HuH-7 (cell line): ENCODE measurements around the gene RILPL1.
"Not testable (repeated sequence)": the region's sequence is repeated elsewhere in the genome, so short reads cannot be mapped to it uniquely, and the experiment has no call there.

Source experiments
- DNase-seq: peaks from one replicate; pipeline ENCODE4 v3.0.0; 2011; ENCODE audit warnings: low spot score

RILPL1 gene

GRCh38 chr12:123494124-123494851, 39.2 kb downstream of the RILPL1 start:
- no peak for DNase-seq

DNA sequence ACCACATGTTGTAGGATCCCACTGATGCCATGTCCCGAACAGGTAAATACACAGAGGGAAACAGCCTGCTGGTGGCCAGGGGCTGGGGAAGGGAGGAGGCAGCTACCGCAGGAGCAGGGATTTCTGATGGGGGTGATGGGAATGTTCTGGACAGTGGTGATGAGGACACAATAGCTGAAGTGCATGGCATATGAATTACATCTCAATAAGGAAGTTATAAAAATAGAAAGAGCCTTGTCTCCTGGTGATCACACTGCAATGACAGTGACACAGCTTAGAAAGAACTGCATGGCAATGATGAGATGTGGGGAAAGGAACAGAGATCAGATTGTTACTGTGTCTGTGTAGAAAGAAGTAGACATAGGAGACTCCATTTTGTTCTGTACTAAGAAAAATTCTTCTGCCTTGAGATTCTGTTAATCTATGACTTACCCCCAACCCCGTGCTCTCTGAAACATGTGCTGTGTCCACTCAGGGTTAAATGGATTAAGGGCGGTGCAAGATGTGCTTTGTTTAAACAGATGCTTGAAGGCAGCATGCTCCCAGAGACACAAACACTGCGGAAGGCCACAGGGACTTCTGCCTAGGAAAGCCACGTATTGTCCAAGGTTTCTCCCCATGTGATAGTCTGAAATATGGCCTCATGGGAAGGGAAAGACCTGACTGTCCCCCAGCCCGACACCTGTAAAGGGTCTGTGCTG, 41.0 kb downstream of the RILPL1 start:
- not testable (repeated sequence) for DNase-seq

GRCh38 chr12:123491481-123491880, 42.0 kb downstream of the RILPL1 start:
- DNase-seq = no peak

GRCh38 chr12:123491056-123491455, 42.5 kb downstream of the RILPL1 start:
- DNase-seq = no peak

- no peak for DNase-seq
Observed at GRCh38 chr12:123490089-123490488, 43.4 kb downstream of the RILPL1 start.

- no peak for DNase-seq
Observed at GRCh38 chr12:123489580-123489979, 43.9 kb downstream of the RILPL1 start.

DNA sequence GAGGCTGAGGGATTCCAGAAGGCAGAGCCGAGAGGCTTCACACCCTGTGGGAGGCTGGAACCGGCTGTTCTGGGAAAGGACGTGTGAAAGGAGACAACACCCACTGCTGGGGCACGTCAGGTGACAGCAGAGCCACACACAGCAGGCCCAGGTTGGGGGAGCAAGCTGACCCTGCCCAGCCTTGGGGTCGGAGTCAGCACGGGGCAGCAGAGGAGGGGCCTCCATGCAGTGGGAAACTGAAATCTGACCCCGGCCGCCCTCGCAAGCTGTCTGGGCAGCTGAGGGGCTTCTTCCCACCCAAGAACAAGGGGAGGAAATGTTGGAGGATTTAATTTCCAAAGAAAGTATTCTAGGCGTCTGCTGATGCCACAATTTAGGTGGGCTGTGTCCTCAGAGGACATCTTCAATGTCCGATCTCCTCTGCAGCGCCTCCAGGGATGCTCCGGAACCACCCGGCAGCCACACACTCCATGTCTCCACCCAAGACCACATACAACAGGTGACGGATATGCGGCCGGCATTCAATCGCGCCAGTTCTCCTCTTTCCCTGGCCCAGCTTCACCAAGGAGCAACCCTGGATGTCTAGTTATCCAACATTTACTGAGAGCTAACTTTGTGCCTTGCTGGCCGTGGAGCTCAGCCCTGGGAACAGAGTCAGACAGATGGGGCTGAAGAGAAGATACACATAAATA, 44.8 kb downstream of the RILPL1 start:
- DNase-seq = no peak

DNA sequence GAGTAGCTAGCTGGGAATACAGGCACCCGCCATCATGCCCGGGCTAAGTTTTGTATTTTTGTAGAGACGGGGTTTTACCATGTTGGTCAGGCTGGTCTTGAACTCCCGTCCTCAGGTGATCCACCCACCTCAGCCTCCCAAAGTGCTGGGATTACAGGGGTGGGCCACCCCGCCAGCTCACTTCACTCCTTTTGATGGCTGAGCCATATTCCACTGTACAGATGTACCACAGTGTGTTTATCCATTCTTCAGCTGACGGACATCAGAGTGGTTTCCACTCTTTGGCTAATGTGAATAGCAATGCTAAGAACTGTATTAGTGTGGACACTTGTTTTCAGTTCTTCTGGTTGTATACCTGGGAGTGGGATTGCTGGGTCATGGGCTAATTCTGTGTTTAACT, 46.1 kb downstream of the RILPL1 start:
- DNase-seq = no peak

DNA sequence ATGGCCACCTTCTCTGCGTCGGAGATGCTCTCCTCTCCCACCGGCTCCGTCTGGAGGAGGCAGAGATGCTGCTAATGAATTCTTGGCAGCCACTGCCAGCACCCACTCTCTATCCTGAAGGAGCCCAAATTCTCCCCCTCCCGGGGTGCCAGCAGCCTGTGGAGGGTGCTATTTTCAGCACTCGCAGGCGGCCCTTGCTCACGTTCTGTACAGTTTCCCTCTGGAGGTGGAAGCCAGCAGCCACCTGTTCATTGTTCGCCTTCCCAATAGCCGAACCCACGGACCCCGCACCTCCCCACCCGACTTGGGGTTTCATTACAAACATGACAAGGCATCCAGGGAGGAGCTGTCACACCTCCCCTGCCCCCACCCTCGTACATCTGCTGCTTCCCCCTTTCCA, 47.8 kb downstream of the RILPL1 start:
- DNase-seq = no peak

DNA sequence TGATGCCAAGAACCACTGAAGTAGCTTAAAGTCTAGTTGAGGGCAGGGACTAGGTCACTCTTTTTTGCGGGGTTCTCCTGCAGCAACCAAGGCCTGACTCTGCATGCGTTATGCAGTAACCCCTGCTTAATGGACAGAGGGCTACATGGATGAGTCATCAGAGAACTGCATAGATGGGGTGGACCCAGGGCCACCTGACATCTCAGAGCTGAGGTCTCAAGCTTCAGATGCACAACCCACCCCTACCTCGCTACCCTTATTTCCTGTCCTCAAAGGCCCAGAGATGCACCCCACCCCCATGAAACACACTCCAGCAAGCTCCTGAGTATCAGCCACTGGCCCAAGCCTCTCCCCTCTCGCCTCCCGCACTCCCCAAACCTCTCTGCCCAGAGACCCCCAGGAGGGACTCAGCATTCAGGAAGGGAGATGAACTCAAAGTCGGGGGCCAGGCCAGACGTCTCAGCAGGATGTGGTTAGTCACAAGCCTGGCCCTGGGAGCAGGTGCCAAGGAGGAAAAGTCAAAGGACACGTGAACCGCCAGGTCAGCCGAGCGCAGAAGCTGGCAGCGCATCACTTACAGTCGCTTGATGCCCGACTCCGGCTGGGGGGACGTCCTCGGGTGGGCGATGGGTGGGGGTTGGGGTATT, 49.8 kb downstream of the RILPL1 start:
- DNase-seq = no peak

GRCh38 chr12:123482876-123483275, 50.6 kb downstream of the RILPL1 start:
- DNase-seq = no peak

- DNase-seq = not testable (repeated sequence)
Observed at GRCh38 chr12:123481251-123481650, 52.3 kb downstream of the RILPL1 start.

- no peak for DNase-seq
Observed at GRCh38 chr12:123479442-123480180, 53.9 kb downstream of the RILPL1 start.

DNA sequence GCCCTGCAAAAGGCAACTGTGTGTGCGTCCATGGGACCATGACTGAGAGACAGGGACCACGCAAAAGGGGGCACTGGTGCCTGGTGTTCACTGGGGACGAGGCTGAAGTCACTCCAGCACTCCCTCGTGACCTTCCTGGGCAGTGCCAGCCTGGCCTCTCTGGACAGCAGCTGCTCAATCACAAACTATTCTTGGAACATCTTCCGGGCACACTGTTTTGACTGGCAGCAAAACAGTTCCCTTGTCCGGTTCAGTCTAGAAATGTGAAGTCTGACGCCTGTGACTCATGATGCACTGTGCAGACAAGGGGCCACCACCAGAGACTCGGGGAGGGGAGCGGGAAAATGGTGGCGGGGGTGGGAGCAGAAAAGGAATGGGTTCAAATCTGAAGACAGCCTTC, 54.8 kb downstream of the RILPL1 start:
- DNase-seq = no peak

DNA sequence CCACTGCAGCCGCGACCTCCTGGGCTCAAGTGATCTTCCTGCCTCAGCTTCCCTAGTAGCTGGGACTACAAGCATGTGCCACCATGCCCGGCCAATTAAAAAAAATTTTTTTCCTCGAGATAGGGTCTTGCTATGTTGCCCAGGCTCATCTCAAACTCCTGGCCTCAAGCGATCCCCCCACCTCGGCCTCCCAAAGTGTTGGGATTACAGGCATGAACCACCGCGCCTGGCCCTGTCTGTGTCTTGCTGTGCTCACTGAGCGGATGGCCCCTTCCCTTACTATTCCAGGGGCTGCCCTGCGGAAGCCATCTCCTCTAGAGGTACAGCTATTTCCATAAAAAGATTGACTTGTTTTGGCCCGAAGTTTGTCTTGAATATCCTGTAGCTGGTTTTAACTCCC, 55.5 kb downstream of the RILPL1 start:
- no peak for DNase-seq

- no peak for DNase-seq
Observed at GRCh38 chr12:123475246-123475703, 58.2 kb downstream of the RILPL1 start.

DNA sequence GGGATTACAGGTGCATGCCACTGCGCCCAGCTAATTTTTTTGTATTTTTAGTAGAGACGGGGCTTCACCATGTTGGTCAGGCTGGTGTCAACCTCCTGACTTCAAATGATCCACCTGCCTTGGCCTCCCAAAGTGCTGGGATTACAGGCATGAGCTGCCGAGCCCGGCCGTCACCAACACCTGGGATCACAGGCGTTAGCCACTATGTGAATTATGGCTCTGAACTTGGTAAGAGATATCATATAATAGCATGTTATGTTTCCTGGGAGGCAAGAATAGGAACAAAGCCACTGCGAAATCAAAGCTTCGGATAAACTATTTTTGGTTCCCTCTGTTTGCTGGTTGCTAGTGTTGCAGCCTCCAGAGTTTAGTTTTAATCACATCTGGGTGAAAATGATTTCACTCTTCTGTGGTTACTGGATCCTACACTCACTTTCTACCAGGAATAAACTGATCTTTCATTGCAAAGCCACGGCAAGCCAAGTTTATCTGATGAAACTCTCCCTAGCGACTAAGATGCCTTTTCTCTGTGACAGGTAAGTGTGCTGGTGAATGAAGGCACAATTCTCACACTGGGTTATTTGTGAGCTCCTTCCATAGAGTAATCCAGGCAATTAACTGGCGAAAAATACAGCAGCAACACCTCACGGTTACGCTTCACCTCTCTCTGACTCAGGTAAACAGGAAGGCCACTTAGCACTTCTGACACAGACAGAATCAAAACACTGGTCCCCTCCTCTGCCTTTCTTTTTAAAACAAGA, 58.9 kb downstream of the RILPL1 start:
- no peak for DNase-seq

DNA sequence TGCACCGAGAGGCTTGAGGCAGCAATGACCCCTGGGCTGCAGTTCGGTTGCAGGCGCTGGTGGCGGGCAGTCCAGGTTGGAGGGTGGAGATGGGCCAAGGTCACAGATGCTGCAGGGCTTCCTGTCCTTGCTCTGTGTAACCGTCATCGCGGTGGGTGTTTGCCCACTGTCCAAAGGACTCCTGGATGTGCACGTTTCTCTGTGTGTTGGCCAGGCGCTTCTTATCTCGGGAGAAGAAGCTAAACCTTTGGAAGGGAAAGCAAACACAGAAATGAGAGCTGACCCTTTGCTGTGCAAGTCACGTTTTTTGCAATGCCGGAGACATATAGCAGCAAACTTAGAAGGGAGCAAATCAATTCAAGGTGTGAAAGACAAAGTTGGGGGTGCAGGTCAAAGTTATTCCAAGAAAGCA, 61.1 kb downstream of the RILPL1 start:
- DNase-seq = no peak

DNA sequence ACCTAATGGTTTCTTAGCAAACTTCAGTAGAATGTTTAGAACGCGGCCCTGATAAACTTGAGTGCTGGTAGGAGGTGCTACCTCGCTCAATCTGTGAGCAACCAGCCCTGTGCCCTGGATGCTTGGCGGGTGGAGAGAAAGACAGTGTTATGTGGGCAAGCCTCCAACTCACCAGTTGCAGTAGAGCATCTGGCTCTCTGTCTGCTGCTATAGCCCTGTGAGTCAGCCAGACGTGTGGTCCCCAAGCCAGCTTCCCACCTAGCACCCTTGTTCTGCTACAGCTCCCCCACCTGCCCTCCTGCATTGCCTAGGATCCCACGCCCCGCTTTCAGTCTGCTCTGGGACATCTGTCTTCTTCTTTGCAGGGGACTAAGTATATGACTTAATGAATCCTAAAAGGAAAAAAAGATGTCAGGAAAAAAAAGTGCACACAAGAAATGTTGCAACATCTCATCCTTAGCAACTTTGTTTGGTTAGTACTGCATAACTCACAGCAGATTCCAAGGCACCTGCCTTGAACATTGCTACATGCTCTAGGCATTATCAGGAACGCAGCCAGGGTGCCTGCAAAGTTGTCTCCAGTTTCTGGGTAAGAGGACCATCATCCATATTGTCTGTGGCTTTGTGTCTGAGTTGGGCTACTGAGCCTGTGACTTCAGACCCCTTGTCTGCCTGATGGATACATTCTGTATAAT, 62.0 kb downstream of the RILPL1 start:
- no peak for DNase-seq

GRCh38 chr12:123469978-123470377, 63.5 kb downstream of the RILPL1 start:
- DNase-seq = no peak
